Prostate gland (tissue), 2 donors: ENCODE results near the gene DNASE1L2.

Source experiments
- POLR2A ChIP-seq: fragments of 450-650 bp; IDR thresholded peaks from one replicate; pipeline ENCODE4 v1.6.1; 2016; ENCODE audit warnings: antibody characterized with exemption, mild to moderate bottlenecking
- POLR2AphosphoS5 ChIP-seq: sonication (generic); formaldehyde crosslinking; IDR thresholded peaks from one replicate; pipeline ENCODE4 v1.6.1; 2017; ENCODE audit warnings: antibody characterized with exemption
- TF ChIP-seq, protein P1 (sequence below), 4 experiments: fragments of 200-600 bp in 2 of 4; fragments of 450-650 bp in 2 of 4; sonication (generic) in 2 of 4; IDR thresholded peaks; 1 replicate in 3 of 4; 2 replicates in 1 of 4; pipeline ENCODE4 v1.5.1; 2016 to 2019; ENCODE audit warnings: antibody characterized with exemption in 4 of 4, mild to moderate bottlenecking in 2 of 4, moderate library complexity in 2 of 4

DNA sequence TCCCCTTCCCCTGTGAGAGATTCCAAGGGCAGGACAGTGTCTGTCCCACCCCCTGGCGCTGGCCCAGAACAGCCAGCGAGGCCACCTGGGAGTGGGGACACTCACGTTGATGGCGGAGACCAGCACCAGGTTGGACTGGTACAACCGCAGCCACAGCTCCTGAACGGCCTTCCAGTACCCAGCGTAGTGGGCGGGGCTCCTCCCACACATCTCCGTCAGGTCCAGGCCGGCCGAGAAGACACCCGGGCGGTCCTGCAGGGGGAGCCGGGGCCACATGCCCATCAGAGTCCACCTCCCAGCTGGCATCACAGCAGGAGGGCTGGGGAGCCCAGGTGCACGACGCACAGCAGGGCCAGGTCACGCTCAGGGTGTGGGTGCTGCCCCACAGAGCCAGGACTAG, 8.1 kb downstream of the DNASE1L2 start:
- TF ChIP-seq POLR2AphosphoS5 (peak; percentile 5), POLR2A (no peak)
- TF ChIP-seq, protein P1, sequence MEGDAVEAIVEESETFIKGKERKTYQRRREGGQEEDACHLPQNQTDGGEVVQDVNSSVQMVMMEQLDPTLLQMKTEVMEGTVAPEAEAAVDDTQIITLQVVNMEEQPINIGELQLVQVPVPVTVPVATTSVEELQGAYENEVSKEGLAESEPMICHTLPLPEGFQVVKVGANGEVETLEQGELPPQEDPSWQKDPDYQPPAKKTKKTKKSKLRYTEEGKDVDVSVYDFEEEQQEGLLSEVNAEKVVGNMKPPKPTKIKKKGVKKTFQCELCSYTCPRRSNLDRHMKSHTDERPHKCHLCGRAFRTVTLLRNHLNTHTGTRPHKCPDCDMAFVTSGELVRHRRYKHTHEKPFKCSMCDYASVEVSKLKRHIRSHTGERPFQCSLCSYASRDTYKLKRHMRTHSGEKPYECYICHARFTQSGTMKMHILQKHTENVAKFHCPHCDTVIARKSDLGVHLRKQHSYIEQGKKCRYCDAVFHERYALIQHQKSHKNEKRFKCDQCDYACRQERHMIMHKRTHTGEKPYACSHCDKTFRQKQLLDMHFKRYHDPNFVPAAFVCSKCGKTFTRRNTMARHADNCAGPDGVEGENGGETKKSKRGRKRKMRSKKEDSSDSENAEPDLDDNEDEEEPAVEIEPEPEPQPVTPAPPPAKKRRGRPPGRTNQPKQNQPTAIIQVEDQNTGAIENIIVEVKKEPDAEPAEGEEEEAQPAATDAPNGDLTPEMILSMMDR (IDR thresholded peaks at IDR 0.05), result no peak
